HL-60/S4 (cell line): ENCODE data around the gene UBE2N.
"Not testable (repeated sequence)": the region's sequence is repeated elsewhere in the genome, so short reads cannot be mapped to it uniquely, and the experiment has no call there.

Experiments
- in situ Hi-C: fragments of 300-500 bp; cut with MboI; formaldehyde crosslinking; loops from 2 replicates; pipeline ENCODE4 v1.14.3; 2022; ENCODE audit warnings: low sequenced_read_pairs

The UBE2N gene

DNA sequence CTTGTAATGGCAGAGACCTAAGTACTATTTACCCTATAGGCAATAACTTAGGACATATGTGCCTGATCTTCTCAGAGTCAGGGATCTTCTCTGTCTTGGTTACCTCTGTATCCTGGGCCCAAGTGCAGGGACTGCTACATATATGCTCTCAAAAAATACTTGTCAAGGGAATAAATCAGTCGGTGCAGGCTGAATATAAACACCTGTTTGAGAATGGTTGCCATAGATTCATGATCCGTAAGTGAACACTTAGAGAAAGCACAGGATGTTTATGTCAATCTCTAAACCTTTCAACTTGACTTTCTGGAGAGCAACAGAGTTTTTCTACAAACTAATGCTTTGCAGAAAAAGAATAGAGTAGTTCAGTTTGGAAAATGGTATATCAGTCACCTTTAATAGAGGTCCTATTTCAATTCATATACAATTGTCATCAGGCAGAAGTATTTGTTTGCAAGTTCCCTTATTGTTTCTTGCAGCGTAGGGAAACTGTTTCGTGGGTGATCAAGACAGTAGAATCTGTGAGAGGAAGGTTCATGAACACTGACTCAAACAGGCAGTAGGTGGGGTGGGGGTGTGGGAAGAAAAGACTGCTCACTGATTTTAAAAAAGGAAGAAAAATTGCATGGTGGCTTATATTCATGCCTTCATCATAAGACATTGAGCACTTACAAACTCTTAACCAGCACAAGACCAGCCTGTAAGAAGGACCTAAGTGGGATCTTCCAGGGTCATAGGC, 6.0 kb upstream of the UBE2N start:
- in situ Hi-C loops: no loop called here

DNA sequence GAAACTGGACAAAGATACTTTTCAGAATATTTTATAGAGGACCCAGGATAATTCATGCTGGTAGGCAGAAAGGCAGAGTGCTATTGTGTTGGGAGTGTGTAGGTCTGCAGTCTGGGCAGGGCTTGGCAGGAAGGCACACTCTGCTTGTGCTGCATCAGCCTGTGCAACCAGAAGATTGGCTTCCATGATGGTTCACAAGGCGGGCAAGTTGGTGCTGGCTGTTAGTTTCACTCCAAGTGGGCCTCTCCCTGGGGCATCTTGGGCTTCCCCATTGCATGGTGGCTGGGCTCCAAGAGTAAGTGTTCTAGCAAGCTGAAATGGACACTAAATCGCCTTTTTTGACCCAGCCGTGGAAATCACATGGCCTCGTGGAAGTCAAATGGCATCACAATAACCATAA, 1.8 kb upstream of the UBE2N start:
- in situ Hi-C loops: no loop called here

- in situ Hi-C loops: no loop called here
Measured at GRCh38 chr12:93442411-93443340, 929 bp upstream of the UBE2N start.

DNA sequence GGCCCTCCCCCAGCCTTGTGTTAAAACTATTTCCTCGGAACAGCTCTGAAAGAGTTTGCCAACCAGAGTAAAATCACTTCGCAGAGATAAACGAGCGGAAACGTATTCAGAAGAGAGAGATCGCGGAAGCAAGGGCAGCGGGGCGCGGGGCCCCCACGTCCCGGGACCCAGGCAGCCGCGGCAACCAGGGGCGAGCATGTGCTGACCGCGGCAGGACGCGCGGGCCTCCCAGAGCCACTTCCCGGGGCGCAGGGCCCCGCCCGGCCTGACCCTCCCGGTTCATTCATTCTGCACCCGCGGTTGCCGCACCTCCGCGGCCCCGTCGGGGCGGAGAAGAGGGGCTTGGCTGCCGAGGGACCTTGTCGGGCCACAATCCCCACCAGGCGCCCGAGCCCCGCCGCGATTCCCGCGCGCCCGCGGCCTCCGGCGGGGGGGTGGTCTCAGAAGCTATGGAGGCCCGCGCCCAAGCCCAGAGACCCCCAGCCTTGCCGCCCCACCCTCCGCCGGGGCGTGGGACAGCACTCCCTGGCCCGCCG, 598 bp downstream of the UBE2N start:
- in situ Hi-C loops: no loop called here

DNA sequence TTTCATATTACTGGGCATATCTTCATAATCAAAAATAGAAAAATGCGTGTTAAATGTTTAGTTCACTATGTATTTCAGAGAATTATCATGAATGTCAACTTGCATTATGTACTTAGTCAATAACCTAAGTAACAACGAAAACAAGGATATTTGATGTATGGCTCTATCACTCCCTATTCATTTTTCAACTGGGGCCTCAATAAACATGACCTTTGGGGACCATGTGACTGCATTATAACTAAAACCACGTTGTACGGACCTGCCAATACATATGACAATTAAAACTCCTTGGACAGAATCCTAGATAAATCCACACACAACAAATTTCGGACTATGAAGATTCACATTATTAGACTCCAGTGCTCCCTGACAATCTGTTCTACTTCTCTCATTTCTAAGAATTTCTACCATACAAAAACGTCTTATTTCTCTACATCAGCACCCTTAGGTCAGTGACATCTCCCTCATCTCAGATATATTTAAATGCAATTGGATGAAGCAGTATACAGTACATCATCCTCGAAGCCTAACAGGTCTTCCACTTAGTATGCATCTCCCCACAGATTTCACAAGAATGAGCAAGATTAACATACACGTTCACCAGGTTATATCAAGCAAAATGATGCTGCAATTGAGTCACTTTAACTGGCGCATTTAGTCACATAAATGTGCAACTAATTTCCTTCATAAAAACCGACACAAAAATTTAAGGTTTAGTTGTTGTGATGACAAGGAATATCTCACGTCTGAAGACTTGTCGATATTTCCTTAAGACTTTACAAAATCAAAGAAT, 1.5 kb downstream of the UBE2N start:
- in situ Hi-C loops: no loop called here

DNA sequence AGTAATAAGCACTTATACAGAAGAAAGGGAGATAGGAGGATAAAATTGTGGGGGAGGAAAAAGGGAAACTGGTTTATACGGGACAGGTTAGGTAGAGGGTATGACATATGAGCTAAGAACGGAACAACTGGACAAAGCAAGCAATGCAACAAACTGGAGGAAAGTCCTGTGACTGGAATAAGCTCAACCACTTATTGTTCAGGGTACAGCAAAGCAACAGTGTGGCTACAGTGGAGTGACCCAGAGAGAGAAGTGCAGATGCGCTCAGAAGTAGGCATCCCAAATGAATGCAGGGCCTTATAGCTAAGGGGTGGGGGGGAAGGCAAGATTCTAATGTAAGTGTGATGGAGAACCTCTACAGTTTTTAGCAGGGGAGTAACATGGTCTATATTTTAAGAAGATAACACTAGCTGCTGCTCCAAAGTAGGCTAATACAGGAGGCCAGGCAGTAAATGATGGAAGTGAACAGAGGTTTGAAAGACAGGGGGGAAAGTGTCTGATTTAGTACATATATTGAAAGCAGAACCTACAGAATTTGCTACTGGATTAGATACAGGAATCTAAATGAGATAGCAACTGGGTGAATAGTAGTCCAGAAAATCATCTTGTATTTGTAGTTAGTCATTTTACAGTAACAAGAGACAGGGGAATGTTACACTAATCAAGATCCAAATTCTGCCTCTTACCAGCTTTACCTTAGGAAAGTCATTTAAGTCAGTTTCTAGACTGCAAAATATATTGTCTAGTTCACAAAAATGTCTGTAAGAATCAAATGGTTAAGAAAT, 3.3 kb downstream of the UBE2N start:
- in situ Hi-C loops: no loop called here

DNA sequence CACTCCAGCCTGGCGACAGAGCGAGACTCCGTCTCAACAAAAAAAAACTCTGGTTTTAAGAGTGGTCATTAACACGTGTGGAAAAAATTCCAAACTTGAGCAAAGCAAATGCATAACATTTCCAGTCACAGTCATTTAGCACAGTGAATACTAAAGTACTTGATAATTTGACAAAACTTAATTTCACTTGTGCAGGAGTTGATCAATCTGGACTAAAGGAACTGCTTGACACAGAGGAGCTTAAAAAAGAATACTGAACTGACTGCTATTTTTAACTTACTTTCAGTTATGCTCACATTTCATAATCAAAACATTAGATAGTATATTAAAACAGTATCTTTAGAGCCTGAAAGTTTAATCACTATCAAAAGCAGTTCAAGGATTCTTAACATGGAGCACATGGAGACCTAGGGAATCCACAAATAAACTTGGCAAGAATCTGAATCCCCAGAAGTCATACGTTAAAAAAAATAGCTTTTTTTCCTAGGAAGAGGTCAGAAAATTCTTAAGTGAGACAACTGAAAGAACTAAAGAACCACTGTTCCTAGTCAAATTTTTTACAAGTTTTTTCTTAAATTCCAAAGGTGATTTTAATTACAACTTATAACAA, 7.4 kb downstream of the UBE2N start:
- in situ Hi-C loops: no loop called here

DNA sequence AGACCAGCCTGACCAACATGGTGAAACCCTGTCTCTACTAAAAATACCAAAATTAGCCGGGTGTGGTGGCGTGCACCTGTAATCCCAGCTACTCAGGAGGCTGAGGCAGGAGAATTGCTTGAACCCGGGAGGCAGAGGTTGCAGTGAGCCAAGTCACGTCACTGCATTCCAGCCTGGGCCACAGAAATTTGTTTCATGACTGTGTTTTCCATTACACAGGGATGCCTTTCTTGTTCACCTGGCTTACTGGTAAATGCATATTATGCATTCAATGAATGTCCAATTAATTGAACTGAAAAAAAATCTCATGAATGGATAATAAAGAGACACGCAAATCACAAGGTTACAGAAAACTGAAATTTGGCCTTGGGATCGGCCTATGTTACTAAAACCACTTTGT, 9.7 kb downstream of the UBE2N start:
- in situ Hi-C loops: not testable (repeated sequence)

- in situ Hi-C loops: no loop called here
Measured at GRCh38 chr12:93430280-93430679, 11.5 kb downstream of the UBE2N start.

DNA sequence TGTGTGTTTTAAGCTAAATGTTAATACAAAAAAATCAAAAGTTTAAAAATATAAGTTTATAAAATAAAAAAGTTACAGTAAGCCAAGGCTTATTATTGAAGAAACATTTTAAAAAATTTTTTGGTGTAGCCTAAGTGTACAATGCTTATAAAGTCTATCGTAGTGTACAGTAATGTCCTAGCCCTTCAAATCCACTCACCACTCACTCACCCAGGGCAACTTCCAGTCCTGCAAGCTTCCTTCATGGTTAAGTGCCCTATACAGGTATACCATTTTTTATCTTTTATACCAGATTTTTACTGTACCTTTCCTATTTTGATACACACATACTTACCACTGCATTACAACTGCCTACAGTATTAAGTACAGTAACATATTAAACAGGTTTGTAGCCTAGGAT, 11.9 kb downstream of the UBE2N start:
- in situ Hi-C loops: no loop called here

- in situ Hi-C loops: no loop called here
Measured at GRCh38 chr12:93429448-93429847, 12.3 kb downstream of the UBE2N start.

- in situ Hi-C loops: no loop called here
Measured at GRCh38 chr12:93427779-93428564, 13.8 kb downstream of the UBE2N start.

DNA sequence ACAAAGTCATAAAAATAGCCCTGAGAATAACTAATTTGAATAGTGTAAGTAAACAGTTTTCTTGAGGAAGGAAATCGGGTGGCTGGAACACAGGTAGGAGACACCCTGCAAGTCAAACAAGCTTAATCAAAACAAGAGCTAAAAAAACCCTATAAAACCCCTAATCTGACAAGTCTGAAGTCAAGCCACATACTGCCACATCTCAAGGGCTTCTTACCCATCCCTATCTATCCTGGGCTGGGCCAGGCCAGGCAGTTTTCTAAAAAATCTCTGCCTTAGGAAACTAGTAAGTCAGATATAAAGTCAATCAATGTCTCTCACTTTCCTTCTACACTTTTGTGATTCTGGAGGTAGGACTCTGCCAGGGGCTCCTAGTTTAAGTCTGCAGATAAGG, 15.3 kb downstream of the UBE2N start:
- in situ Hi-C loops: no loop called here

- in situ Hi-C loops: no loop called here
Measured at GRCh38 chr12:93425736-93426411, 15.9 kb downstream of the UBE2N start.

DNA sequence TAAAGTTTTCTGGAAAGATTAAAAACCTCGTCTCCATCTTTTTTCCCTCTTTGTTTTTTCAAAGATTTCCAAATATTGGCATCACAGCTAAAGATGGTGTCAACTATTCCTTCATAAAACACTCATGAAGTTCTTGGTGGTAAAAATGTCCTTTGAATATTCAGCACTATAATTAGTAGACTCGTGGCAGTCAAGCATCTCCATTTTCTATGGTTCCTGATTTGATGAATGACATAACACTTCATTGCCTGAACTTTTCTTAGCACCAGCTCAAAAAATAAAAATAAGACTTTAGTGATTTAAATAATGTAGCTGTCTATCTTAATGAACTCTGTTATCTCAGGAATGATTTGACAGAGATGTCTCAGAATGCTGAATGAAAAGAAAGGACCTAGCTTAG, 19.7 kb downstream of the UBE2N start:
- in situ Hi-C loops: loop anchor here (25.0 kb wide), 1 partner anchor 435 kb away; no protein-coding TSS in a partner anchor

- in situ Hi-C loops: loop anchor here (25.0 kb wide), 1 partner anchor 432 kb away; no protein-coding TSS in a partner anchor
Measured at GRCh38 chr12:93419388-93420034, 22.2 kb downstream of the UBE2N start.

- in situ Hi-C loops: loop anchor here (25.0 kb wide), 1 partner anchor 431 kb away; no protein-coding TSS in a partner anchor
Measured at GRCh38 chr12:93417967-93418480, 23.7 kb downstream of the UBE2N start.
